ENCODE data around the gene TAS1R3.

DNA sequence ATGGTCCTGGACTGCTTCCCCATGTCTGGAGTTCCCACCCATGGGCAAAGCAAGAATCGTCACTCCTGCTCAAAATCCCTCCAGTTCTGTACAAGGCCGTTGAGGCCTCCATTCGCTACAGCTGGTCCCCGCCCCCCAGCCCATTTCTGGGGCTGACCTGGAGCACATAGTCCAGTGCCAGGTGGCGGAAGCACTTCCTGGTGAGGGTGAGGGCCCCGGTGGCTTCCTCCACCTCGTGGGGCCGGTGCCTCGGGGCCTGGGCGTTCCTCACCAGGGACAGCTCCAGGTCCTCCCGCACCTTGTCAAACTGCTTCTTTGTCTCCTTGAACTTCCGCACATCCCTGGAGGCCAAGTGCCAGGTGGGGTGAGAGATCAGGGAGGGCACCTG lies 30.7 kb upstream of the TAS1R3 start:
- TF ChIP-seq TAF1 (conservative IDR thresholded peaks at IDR 0.05) (no peak), REST (IDR thresholded peaks at IDR 0.05) (no peak), SP1 (IDR thresholded peaks at IDR 0.05) (no peak)
- TF ChIP-seq, protein P1, sequence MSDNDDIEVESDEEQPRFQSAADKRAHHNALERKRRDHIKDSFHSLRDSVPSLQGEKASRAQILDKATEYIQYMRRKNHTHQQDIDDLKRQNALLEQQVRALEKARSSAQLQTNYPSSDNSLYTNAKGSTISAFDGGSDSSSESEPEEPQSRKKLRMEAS (IDR thresholded peaks at IDR 0.05): no peak

Measured in liver (tissue), 2 donors.